Testis (tissue), 2 donors: ENCODE data around the gene GRM3.

ENCODE experiments used
- CTCF ChIP-seq, 3 experiments: fragments of 450-650 bp in 2 of 3; fragments of 200-600 bp in 1 of 3; sonication (generic) in 1 of 3; IDR thresholded peaks; one replicate each; pipeline ENCODE4 v1.5.1; 2016 to 2019; ENCODE audit warnings: antibody characterized with exemption in 3 of 3, mild to moderate bottlenecking in 2 of 3, moderate library complexity in 1 of 3
- POLR2A ChIP-seq: fragments of 450-650 bp; IDR thresholded peaks from one replicate; pipeline ENCODE4 v1.6.1; 2017; ENCODE audit warnings: antibody characterized with exemption, mild to moderate bottlenecking, moderate library complexity

- no peak for TF ChIP-seq CTCF (IDR thresholded peaks at IDR 0.05)
- TF ChIP-seq POLR2A = no peak
These were observed 43.0 kb upstream of the GRM3 start for GRCh38 chr7:86600506-86601290.
